Breast epithelium (tissue), 3 donors: Measurements from ENCODE around the gene RPS6KA6.

ENCODE experiments used
- POLR2A ChIP-seq: fragments of 450-650 bp; IDR thresholded peaks from one replicate; pipeline ENCODE4 v1.6.1; 2016; ENCODE audit warnings: antibody characterized with exemption, mild to moderate bottlenecking, moderate library complexity
- POLR2AphosphoS5 ChIP-seq, 3 donors: sonication (generic); formaldehyde crosslinking; IDR thresholded peaks; one replicate each; pipeline ENCODE4 v1.6.1; 2017; ENCODE audit warnings: antibody characterized with exemption in 3 of 3
- TF ChIP-seq, protein P1 (sequence below), 3 donors: fragments of 450-650 bp; IDR thresholded peaks; one replicate each; pipeline ENCODE4 v1.5.1; 2016 to 2017; ENCODE audit warnings: antibody characterized with exemption in 3 of 3, mild to moderate bottlenecking in 3 of 3, moderate library complexity in 3 of 3

GRCh38 chrX:84187533-84188319, at the start of gene RPS6KA6:
- no peak for TF ChIP-seq POLR2A
- TF ChIP-seq, protein P1, sequence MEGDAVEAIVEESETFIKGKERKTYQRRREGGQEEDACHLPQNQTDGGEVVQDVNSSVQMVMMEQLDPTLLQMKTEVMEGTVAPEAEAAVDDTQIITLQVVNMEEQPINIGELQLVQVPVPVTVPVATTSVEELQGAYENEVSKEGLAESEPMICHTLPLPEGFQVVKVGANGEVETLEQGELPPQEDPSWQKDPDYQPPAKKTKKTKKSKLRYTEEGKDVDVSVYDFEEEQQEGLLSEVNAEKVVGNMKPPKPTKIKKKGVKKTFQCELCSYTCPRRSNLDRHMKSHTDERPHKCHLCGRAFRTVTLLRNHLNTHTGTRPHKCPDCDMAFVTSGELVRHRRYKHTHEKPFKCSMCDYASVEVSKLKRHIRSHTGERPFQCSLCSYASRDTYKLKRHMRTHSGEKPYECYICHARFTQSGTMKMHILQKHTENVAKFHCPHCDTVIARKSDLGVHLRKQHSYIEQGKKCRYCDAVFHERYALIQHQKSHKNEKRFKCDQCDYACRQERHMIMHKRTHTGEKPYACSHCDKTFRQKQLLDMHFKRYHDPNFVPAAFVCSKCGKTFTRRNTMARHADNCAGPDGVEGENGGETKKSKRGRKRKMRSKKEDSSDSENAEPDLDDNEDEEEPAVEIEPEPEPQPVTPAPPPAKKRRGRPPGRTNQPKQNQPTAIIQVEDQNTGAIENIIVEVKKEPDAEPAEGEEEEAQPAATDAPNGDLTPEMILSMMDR (IDR thresholded peaks at IDR 0.05): no peak
- TF ChIP-seq POLR2AphosphoS5 (IDR thresholded peaks at IDR 0.05): no peak
